Effector CD4-positive, alpha-beta T cell (primary cell): ENCODE data around the gene MRPL24.
A peak's percentile ranks its signal among the peaks of the same experiment; 100 is the strongest.

Source experiments
- DNase-seq: peaks from one replicate; pipeline ENCODE4 v3.0.0-alpha.2; 2020

MRPL24 gene

GRCh38 chr1:156709757-156710489, 31.0 kb downstream of the MRPL24 start:
- no peak for DNase-seq

- DNase-seq, result no peak
These were observed 31.9 kb downstream of the MRPL24 start for GRCh38 chr1:156709031-156709430.

GRCh38 chr1:156708218-156708661, 32.6 kb downstream of the MRPL24 start:
- no peak for DNase-seq

- no peak for DNase-seq
These were observed 33.3 kb downstream of the MRPL24 start for GRCh38 chr1:156707417-156708217.

GRCh38 chr1:156706657-156707416, 34.1 kb downstream of the MRPL24 start:
- DNase-seq, result no peak

GRCh38 chr1:156705918-156706656, 34.8 kb downstream of the MRPL24 start:
- peak; percentile 65 for DNase-seq

- peak; percentile 26 for DNase-seq
These were observed 35.5 kb downstream of the MRPL24 start, which contains the start of gene CRABP2 for GRCh38 chr1:156705321-156705917. Gene CRABP2 (minus strand): TSS chr1:156705583. CDS start chr1:156705446, 137 bp downstream.

GRCh38 chr1:156704930-156705320, 36.0 kb downstream of the MRPL24 start:
- no peak for DNase-seq

- no peak for DNase-seq
These were observed 36.6 kb downstream of the MRPL24 start for GRCh38 chr1:156704166-156704711.

- no peak for DNase-seq
These were observed 37.1 kb downstream of the MRPL24 start for GRCh38 chr1:156703741-156704140.

GRCh38 chr1:156703336-156703735, 37.6 kb downstream of the MRPL24 start:
- no peak for DNase-seq

GRCh38 chr1:156700736-156701531, 40.0 kb downstream of the MRPL24 start:
- no peak for DNase-seq

- DNase-seq, result no peak
These were observed 41.9 kb downstream of the MRPL24 start for GRCh38 chr1:156698995-156699394.

- no peak for DNase-seq
These were observed 43.4 kb downstream of the MRPL24 start for GRCh38 chr1:156697481-156697880.

- DNase-seq, result no peak
These were observed 44.1 kb downstream of the MRPL24 start for GRCh38 chr1:156696755-156697154.

GRCh38 chr1:156694690-156694962, 46.3 kb downstream of the MRPL24 start:
- no peak for DNase-seq

- no peak for DNase-seq
These were observed 46.8 kb downstream of the MRPL24 start for GRCh38 chr1:156693848-156694689.

- DNase-seq, result no peak
These were observed 47.7 kb downstream of the MRPL24 start for GRCh38 chr1:156692925-156693847.

- DNase-seq, result no peak
These were observed 48.4 kb downstream of the MRPL24 start for GRCh38 chr1:156692441-156692924.
